HEK293 (cell line): ENCODE data around the gene SYTL1.

ENCODE experiments used
- IKZF3 ChIP-seq: fragments of 450-650 bp; IDR thresholded peaks from 2 replicates; pipeline ENCODE4 v1.5.0; 2018; ENCODE audit warnings: missing biosample characterization, mild to moderate bottlenecking, missing genetic modification characterization, moderate library complexity
- KLF1 ChIP-seq: fragments of 450-650 bp; formaldehyde crosslinking; IDR thresholded peaks from 2 replicates; pipeline ENCODE4 v1.5.1; 2016; ENCODE audit warnings: missing biosample characterization, missing genetic modification characterization
- TCF7L2 ChIP-seq: IDR thresholded peaks from 2 replicates; pipeline ENCODE4 v1.6.1; 2011; ENCODE audit warnings: low read depth, mild to moderate bottlenecking, inconsistent platforms, low read length, moderate library complexity, borderline replicate concordance
- ZBTB49 ChIP-seq: fragments of 450-650 bp; formaldehyde crosslinking; IDR thresholded peaks from 2 replicates; pipeline ENCODE4 v1.5.1; 2016; ENCODE audit warnings: missing biosample characterization, missing genetic modification characterization, low read depth
- ZNF114 ChIP-seq: fragments of 450-650 bp; formaldehyde crosslinking; IDR thresholded peaks from 2 replicates; pipeline ENCODE4 v1.5.0; 2017; ENCODE audit warnings: missing biosample characterization, missing genetic modification characterization
- ZNF18 ChIP-seq: fragments of 450-650 bp; formaldehyde crosslinking; IDR thresholded peaks from 2 replicates; pipeline ENCODE4 v1.5.1; 2016; ENCODE audit warnings: missing biosample characterization, missing genetic modification characterization
- ZNF24 ChIP-seq: fragments of 450-650 bp; formaldehyde crosslinking; IDR thresholded peaks from 2 replicates; pipeline ENCODE4 v1.5.1; 2016; ENCODE audit warnings: missing biosample characterization, missing genetic modification characterization
- ZNF654 ChIP-seq: fragments of 450-650 bp; formaldehyde crosslinking; IDR thresholded peaks from 2 replicates; pipeline ENCODE4 v1.5.1; 2016; ENCODE audit warnings: low read depth, missing biosample characterization, missing genetic modification characterization
- TF ChIP-seq, protein P1 (sequence below): fragments of 450-650 bp; formaldehyde crosslinking; IDR thresholded peaks from 2 replicates; pipeline ENCODE4 v1.5.1; 2016; ENCODE audit warnings: missing biosample characterization, missing genetic modification characterization

DNA sequence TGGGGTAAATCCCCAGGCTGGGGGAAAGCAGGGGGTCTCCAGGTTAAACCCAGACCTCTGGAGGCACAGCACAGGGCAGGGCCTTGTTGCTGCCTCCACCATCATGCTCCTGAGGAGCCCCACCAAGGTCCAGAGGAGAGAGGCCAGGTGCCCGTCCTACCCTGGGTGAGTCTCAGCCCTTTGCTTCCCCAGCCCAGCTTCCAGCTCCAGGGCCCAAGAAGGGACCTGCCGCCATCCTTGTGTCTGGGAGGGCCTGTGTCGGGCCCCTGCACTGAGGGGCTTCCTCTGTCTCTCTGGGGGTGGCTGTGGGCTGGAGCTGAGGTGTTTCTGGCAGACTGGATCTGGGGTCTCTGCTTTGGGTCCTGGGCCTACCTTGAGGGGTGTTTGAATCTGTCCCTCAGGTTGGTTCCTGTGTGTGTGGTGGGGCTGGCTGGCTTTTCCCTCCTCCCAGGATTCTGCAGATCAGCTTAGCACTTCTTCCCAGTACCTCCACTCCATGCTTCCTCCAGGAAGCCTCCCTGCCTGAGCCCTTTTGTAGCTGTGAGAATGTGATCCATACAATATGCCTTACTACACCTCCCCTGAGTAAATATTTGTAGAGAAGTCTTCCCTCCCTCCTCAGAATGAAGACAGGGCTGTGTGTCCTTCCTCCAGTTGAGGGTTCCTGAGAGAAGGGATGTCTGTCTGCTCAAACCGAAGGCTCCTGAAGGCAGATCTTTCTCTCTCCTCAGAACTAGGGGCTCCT is 56.8 kb downstream of the SYTL1 start:
- TF ChIP-seq ZNF18 (tag by site-specific recombination), result no peak
- TF ChIP-seq, protein P1, sequence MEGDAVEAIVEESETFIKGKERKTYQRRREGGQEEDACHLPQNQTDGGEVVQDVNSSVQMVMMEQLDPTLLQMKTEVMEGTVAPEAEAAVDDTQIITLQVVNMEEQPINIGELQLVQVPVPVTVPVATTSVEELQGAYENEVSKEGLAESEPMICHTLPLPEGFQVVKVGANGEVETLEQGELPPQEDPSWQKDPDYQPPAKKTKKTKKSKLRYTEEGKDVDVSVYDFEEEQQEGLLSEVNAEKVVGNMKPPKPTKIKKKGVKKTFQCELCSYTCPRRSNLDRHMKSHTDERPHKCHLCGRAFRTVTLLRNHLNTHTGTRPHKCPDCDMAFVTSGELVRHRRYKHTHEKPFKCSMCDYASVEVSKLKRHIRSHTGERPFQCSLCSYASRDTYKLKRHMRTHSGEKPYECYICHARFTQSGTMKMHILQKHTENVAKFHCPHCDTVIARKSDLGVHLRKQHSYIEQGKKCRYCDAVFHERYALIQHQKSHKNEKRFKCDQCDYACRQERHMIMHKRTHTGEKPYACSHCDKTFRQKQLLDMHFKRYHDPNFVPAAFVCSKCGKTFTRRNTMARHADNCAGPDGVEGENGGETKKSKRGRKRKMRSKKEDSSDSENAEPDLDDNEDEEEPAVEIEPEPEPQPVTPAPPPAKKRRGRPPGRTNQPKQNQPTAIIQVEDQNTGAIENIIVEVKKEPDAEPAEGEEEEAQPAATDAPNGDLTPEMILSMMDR (tag by site-specific recombination), result no peak
- no peak for TF ChIP-seq ZNF24
- no peak for TF ChIP-seq TCF7L2
- no peak for TF ChIP-seq ZNF114 (tag by site-specific recombination)
- no peak for TF ChIP-seq KLF1 (tag by site-specific recombination)
- TF ChIP-seq IKZF3, result no peak
- no peak for TF ChIP-seq ZBTB49 (tag by site-specific recombination)
- no peak for TF ChIP-seq ZNF654
